Fibroblast of mammary gland (primary cell): ENCODE measurements around the gene TIMM29.

ENCODE experiments used
- DNase-seq: peaks from one replicate; pipeline ENCODE4 v3.0.0-alpha.2; 2010; ENCODE audit warnings: low read depth
- H3K4me3 ChIP-seq: 2 replicates; pipeline ENCODE4 v1.5.1; 2011; ENCODE audit warnings: low read depth, mild to moderate bottlenecking, low read length, moderate library complexity; ENCODE audit not compliant: control insufficient read depth
- TF ChIP-seq, protein P1 (sequence below): conservative IDR thresholded peaks from 2 replicates; pipeline ENCODE4 v1.5.1; 2011; ENCODE audit warnings: low read depth, low read length, inconsistent platforms; ENCODE audit not compliant: control insufficient read depth, insufficient read depth

Gene TIMM29

DNA sequence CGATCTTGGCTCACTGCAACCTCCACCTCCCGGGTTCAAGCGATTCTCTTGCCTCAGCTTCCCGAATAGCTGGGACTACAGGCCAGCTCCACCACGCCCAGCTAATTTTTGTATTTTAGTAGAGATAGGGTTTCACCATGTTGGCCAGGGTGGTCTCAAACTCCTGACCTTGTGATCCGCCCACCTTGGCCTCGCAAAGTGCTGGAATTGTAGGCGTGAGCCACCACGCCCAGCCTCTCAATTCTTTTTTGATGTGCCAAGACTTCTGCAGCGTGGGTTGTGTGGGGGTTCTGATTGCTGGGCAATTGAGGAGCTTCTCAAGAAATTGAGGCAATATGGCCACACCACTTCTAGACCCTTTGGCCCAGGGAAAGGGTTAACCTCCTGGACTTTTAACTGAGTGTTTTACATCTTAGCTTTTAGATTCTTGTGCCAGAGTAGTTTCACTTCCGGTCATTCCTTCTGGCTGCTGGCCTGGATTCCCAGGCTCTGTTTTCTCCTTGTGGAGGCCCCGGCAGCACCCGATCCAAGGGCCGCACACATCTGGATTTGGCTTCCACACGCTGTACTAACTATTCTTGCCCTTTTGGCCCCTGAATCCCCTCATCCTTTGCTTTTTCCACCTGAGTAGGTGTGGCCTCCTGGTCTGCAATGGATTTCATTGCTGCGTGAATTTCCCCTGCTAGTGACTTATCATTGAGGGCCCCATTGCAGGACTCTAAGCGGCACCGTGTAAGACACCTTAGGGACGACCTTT, 46.9 kb downstream of the TIMM29 start:
- TF ChIP-seq, protein P1, sequence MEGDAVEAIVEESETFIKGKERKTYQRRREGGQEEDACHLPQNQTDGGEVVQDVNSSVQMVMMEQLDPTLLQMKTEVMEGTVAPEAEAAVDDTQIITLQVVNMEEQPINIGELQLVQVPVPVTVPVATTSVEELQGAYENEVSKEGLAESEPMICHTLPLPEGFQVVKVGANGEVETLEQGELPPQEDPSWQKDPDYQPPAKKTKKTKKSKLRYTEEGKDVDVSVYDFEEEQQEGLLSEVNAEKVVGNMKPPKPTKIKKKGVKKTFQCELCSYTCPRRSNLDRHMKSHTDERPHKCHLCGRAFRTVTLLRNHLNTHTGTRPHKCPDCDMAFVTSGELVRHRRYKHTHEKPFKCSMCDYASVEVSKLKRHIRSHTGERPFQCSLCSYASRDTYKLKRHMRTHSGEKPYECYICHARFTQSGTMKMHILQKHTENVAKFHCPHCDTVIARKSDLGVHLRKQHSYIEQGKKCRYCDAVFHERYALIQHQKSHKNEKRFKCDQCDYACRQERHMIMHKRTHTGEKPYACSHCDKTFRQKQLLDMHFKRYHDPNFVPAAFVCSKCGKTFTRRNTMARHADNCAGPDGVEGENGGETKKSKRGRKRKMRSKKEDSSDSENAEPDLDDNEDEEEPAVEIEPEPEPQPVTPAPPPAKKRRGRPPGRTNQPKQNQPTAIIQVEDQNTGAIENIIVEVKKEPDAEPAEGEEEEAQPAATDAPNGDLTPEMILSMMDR, result no peak
- peak; percentile 74 for DNase-seq
- H3K4me3 ChIP-seq, result no peak overlapping the region

DNA sequence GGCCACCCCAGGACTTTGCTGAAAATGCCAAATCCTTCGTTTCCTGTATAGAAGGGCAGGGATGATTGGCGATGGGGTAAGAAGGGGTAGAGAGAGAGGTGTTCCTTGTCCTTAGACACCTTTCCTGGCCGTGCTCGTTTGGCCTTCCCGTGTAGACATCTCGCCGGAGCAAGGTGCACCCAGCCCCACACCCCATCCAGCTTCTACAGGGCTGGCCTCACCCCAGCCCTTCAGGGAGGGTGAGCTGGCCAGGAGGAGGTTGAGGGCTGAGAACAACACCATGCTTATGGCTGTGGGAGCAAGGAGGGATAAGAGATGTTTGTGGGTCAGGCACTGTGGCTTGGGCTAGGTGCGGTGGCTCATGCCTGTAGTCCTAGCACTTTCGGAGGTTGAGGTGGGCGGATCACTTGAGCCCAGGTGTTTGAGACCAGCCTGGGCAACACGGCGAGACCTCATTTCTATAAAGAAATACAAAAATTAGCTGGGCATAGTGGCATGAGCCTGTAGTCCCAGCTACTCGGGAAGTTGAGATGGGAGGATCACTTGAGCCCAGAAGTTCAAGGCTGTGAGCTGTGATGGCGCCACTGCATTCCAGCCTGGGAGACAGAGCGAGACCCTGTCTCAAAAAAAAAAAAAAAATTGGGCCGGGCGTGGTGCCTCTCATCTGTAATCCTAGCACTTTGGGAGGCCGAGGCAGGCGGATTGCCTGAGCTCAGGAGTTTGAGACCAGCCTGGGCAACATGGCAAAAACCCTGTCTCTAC, 47.7 kb downstream of the TIMM29 start:
- H3K4me3 ChIP-seq, result no peak overlapping the region
- TF ChIP-seq, protein P1, result no peak
- DNase-seq, result no peak

DNA sequence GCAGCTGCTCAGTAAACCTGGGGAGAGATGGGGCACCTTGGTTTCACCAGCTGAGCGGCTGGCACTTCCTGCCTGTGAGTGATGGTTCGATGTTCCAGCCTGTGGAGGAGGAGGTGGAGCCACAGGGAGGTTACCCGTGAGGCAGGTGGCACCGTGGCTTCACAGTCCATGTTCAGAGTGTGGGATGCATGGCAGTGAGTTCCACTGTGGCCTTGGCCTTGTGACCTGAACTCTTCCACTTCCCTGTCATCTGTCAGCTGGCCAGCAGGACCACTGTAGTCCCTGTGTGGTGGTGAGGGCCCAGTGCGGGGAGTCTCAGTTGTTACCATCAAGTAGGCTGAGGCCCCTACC, 49.1 kb downstream of the TIMM29 start:
- H3K4me3 ChIP-seq, result no peak overlapping the region
- no peak for DNase-seq
- TF ChIP-seq, protein P1, result no peak
